ENCODE data around the gene NCK2.

NCK2 gene

DNA sequence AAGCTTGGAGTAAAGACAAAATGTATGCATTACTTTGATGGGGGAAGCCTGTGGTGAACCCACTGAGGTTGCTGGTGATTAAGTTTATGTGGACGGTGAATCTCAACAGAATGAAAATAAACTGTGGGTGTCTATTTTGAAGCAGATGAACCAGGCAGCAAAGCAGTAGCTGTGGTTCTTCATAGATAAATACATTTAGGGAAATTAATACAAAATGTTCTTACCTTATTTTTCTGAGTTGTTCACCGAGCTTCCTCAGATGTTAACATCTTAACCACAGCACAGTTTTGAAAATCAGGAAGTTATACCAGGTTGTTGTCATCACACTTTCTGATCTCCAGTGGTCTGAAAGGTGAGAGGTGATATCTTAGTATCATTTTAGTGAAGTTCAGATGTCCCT lies 53.9 kb downstream of the NCK2 start:
- ChIA-PET CTCF (no interaction called here), POLR2A (no interaction called here)
- no peak for DNase-seq (ENCODE audit: extremely low spot score)
- TF ChIP-seq ELF4 (IDR thresholded peaks at IDR 0.05) (no peak), HDGF (IDR thresholded peaks at IDR 0.05; ENCODE audit: borderline replicate concordance) (no peak), SUZ12 (IDR thresholded peaks at IDR 0.05) (no peak), FOXM1 (IDR thresholded peaks at IDR 0.05; ENCODE audit: borderline replicate concordance) (no peak), CTBP1 (IDR thresholded peaks at IDR 0.05; ENCODE audit: borderline replicate concordance) (no peak), LEF1 (IDR thresholded peaks at IDR 0.05; ENCODE audit: borderline replicate concordance) (no peak), ARNT (IDR thresholded peaks at IDR 0.05) (no peak), NFRKB (IDR thresholded peaks at IDR 0.05) (no peak), L3MBTL2 (conservative IDR thresholded peaks at IDR 0.05) (no peak)
- TF ChIP-seq, protein P1, sequence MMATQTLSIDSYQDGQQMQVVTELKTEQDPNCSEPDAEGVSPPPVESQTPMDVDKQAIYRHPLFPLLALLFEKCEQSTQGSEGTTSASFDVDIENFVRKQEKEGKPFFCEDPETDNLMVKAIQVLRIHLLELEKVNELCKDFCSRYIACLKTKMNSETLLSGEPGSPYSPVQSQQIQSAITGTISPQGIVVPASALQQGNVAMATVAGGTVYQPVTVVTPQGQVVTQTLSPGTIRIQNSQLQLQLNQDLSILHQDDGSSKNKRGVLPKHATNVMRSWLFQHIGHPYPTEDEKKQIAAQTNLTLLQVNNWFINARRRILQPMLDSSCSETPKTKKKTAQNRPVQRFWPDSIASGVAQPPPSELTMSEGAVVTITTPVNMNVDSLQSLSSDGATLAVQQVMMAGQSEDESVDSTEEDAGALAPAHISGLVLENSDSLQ (IDR thresholded peaks at IDR 0.05) = no peak

DNA sequence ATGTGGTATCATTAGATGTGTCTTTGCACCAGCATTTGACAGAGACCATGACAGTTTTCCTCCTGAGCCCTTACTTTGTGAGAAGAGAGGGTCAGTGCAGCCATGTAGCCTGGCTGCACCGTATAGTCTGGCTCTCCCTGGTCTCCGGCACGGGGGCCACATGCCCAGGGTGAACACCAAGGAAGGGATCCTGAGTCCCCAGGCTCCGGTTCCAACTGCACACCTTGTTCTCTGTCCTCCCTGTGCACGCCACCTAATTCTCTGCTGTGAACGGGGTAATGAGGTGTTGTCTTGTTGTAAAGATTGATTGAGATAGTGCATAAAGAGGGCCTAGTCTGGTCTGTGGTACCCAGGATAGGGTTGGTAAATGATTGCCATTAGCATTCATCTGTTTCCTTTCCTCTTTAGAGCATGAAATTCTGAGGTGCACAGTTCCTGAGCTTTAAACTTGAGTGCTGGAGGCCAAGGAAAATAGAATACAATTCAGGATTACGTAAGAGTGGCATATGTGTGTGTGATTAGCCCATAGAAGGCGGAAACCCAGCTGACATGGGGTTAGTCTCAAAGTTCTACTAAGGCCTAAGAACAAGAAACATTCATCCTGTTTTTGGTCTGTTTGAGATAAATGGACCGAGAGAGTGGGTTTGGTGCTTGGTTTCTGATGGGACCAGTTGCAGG lies 55.5 kb downstream of the NCK2 start:
- ChIA-PET POLR2A (no interaction called here), CTCF (no interaction called here)
- DNase-seq (ENCODE audit: extremely low spot score) = no peak
- TF ChIP-seq, protein P1 (IDR thresholded peaks at IDR 0.05) = no peak
- TF ChIP-seq SUZ12 (IDR thresholded peaks at IDR 0.05) = no peak
- TF ChIP-seq HDGF (IDR thresholded peaks at IDR 0.05; ENCODE audit: borderline replicate concordance) = no peak
- TF ChIP-seq CTBP1 (IDR thresholded peaks at IDR 0.05; ENCODE audit: borderline replicate concordance) = no peak
- TF ChIP-seq L3MBTL2 (conservative IDR thresholded peaks at IDR 0.05) = no peak
- no peak for TF ChIP-seq BHLHE40 (IDR thresholded peaks at IDR 0.05; ENCODE audit: borderline replicate concordance)
- no peak for TF ChIP-seq ZNF384 (IDR thresholded peaks at IDR 0.05)
- no peak for TF ChIP-seq ELF4 (IDR thresholded peaks at IDR 0.05)
- no peak for TF ChIP-seq LEF1 (IDR thresholded peaks at IDR 0.05; ENCODE audit: borderline replicate concordance)
- TF ChIP-seq FOXM1 (IDR thresholded peaks at IDR 0.05; ENCODE audit: borderline replicate concordance) = no peak
- TF ChIP-seq ARNT (IDR thresholded peaks at IDR 0.05) = no peak
- TF ChIP-seq TARDBP (IDR thresholded peaks at IDR 0.05) = no peak
- TF ChIP-seq NFRKB (IDR thresholded peaks at IDR 0.05) = no peak
- no peak for TF ChIP-seq FOXA1 (IDR thresholded peaks at IDR 0.05)
- TF ChIP-seq SP1 (IDR thresholded peaks at IDR 0.05) = no peak
- no peak for TF ChIP-seq FOXK2 (IDR thresholded peaks at IDR 0.05)

DNA sequence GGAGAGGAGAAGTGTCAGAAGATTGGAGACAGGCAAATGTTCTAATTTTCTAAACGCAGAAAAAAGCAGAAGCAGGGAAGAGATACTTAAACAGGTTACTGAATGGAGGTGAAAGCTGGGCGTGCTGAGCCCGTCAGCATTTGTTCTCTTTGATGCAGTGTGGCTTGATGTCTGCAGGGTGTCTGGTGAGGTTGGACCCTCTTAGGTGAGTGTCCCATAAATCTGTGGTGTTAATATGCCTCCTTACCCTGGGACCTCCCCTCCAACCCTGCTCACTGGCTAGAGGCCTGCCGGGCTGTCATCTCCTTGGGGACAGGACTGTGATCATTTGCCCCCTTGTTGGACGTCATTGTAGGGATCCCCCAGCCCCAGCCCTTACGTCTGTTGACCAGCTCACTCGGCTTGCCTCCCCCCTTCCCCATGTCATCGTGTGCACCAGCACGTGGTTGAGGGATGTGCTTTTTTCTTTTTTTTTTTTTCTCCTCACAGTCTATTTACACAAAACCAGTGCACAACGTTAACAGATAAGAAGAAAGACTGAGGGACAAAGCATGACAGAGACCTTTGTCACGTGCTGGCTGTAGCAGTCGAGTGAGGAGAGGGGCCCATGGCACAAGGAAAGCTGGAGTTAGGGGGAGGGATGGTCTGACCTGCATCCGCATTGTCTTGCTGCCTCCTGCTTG lies 56.4 kb downstream of the NCK2 start:
- TF ChIP-seq ELF4 (IDR thresholded peaks at IDR 0.05) (no peak), NFRKB (IDR thresholded peaks at IDR 0.05) (no peak), HDGF (IDR thresholded peaks at IDR 0.05; ENCODE audit: borderline replicate concordance) (no peak), FOXA1 (IDR thresholded peaks at IDR 0.05) (no peak), LEF1 (IDR thresholded peaks at IDR 0.05; ENCODE audit: borderline replicate concordance) (no peak), SUZ12 (IDR thresholded peaks at IDR 0.05) (no peak), ARNT (IDR thresholded peaks at IDR 0.05) (no peak), FOXK2 (IDR thresholded peaks at IDR 0.05) (no peak), SP1 (IDR thresholded peaks at IDR 0.05) (no peak), L3MBTL2 (conservative IDR thresholded peaks at IDR 0.05) (no peak), CTBP1 (IDR thresholded peaks at IDR 0.05; ENCODE audit: borderline replicate concordance) (no peak), BHLHE40 (IDR thresholded peaks at IDR 0.05; ENCODE audit: borderline replicate concordance) (no peak), TARDBP (IDR thresholded peaks at IDR 0.05) (no peak)
- TF ChIP-seq, protein P1 (IDR thresholded peaks at IDR 0.05) = no peak
- POLR2A ChIA-PET = no interaction called here
- CTCF ChIA-PET = no interaction called here
- no peak for DNase-seq (ENCODE audit: extremely low spot score)

DNA sequence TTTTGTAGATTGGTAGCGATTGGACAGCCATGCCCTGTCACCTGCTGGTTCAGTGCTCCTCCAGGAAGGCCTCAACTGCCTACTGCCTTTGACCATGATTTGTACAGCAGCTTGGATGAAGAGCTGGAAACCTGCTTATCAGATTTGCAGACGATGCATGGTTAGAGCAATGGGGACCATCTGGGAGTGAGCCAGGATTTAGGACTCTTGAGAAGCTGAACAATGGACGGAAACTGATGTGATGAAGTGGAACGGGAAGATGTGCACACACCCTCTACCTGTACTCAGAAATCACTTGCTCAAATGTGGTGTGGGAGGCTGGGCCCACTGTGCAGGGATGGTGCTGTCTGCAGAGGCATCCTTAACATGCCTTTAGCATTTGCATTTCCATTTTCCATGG lies 57.2 kb downstream of the NCK2 start:
- ChIA-PET CTCF (no interaction called here), POLR2A (no interaction called here)
- no peak for TF ChIP-seq L3MBTL2 (conservative IDR thresholded peaks at IDR 0.05)
- TF ChIP-seq HDGF (IDR thresholded peaks at IDR 0.05; ENCODE audit: borderline replicate concordance) = no peak
- no peak for TF ChIP-seq CTBP1 (IDR thresholded peaks at IDR 0.05; ENCODE audit: borderline replicate concordance)
- TF ChIP-seq FOXA1 (IDR thresholded peaks at IDR 0.05) = no peak
- no peak for TF ChIP-seq ARNT (IDR thresholded peaks at IDR 0.05)
- TF ChIP-seq SUZ12 (IDR thresholded peaks at IDR 0.05) = no peak
- TF ChIP-seq, protein P1 (IDR thresholded peaks at IDR 0.05) = no peak
- no peak for TF ChIP-seq FOXM1 (IDR thresholded peaks at IDR 0.05; ENCODE audit: borderline replicate concordance)
- no peak for DNase-seq (ENCODE audit: extremely low spot score)

DNA sequence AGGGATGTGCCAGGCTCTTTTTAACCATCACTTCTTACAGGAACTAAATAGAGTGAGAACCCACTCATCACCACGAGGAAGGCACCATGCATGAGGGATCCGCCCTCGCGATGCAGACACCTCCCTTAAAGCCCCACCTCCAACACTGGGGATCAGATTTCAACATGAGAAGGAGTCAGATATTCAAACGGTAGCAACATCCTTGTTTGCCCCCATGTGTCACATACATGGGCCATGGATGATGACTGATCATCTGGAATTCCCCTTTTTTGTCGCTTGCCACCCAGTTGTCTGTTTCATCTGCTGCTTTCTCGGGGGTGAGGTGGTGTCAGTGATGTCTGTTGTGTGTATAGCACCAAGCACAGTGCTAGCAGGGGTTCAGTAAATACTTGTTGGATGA lies 57.9 kb downstream of the NCK2 start:
- no peak for DNase-seq (ENCODE audit: extremely low spot score)
- CTCF ChIA-PET = interaction anchor here (0.7 kb wide), 1 partner anchor 16 kb away, joined by 3 read pairs; no protein-coding TSS in a partner anchor
- POLR2A ChIA-PET = no interaction called here
- no peak for TF ChIP-seq TARDBP (IDR thresholded peaks at IDR 0.05)
- TF ChIP-seq SUZ12 (IDR thresholded peaks at IDR 0.05) = no peak
- TF ChIP-seq ARNT (IDR thresholded peaks at IDR 0.05) = no peak
- no peak for TF ChIP-seq BHLHE40 (IDR thresholded peaks at IDR 0.05; ENCODE audit: borderline replicate concordance)
- no peak for TF ChIP-seq SP1 (IDR thresholded peaks at IDR 0.05)
- TF ChIP-seq L3MBTL2 (conservative IDR thresholded peaks at IDR 0.05) = no peak
- TF ChIP-seq CTBP1 (IDR thresholded peaks at IDR 0.05; ENCODE audit: borderline replicate concordance) = no peak

All from HEK293T (cell line).